Stimulated activated CD4-positive, alpha-beta T cell treated with anti-CD3 and anti-CD28 coated beads, Interleukin-4, amount 100 ng/mL, for 1 hour (primary cell): ENCODE data around the gene FAM199X.
"Not testable (repeated sequence)": the region's sequence is repeated elsewhere in the genome, so short reads cannot be mapped to it uniquely, and the experiment has no call there.

ENCODE experiments used
- DNase-seq: peaks from one replicate; pipeline ENCODE4 v3.0.0-alpha.2; 2020

The FAM199X gene

GRCh38 chrX:104193485-104193884, 27.2 kb downstream of the FAM199X start:
- no peak for DNase-seq

- no peak for DNase-seq
These were observed 28.8 kb downstream of the FAM199X start for GRCh38 chrX:104195013-104195412.

GRCh38 chrX:104195489-104196084, 29.3 kb downstream of the FAM199X start:
- DNase-seq = no peak

- no peak for DNase-seq
These were observed 39.3 kb downstream of the FAM199X start for GRCh38 chrX:104205548-104205947.

GRCh38 chrX:104211187-104211586, 44.9 kb downstream of the FAM199X start:
- no peak for DNase-seq

GRCh38 chrX:104230060-104230459, 63.8 kb downstream of the FAM199X start:
- not testable (repeated sequence) for DNase-seq
